Vagina (tissue), 2 donors: ENCODE data around the gene MAGEB1.

Source experiments
- CTCF ChIP-seq, 3 experiments: fragments of 450-650 bp in 2 of 3; fragments of 200-600 bp in 1 of 3; sonication (generic) in 1 of 3; IDR thresholded peaks; one replicate each; pipeline ENCODE4 v1.5.1; 2017 to 2019; ENCODE audit warnings: antibody characterized with exemption in 3 of 3, mild to moderate bottlenecking in 2 of 3, moderate library complexity in 2 of 3
- POLR2A ChIP-seq, 2 donors: fragments of 450-650 bp; IDR thresholded peaks; one replicate each; pipeline ENCODE4 v1.6.1; 2017; ENCODE audit warnings: antibody characterized with exemption in 2 of 2, mild to moderate bottlenecking in 2 of 2, moderate library complexity in 2 of 2

GRCh38 chrX:30224536-30224935, 22.4 kb upstream of the MAGEB1 start:
- no peak for TF ChIP-seq CTCF (IDR thresholded peaks at IDR 0.05)
- no peak for TF ChIP-seq POLR2A (IDR thresholded peaks at IDR 0.05)
